GM12892 (cell line): ENCODE measurements around the gene DCDC2.
"Not testable (repeated sequence)": the region's sequence is repeated elsewhere in the genome, so short reads cannot be mapped to it uniquely, and the experiment has no call there.

Experiments
- DNase-seq: peaks from one replicate; pipeline ENCODE4 v3.0.0; 2011; ENCODE audit not compliant: insufficient read length
- FAIRE-seq: peaks from 2 replicates; lab custom pipeline; 2011; peaks lifted over from hg19 to GRCh38; lab: Jason Lieb, UNC
- POLR2A ChIP-seq: IDR thresholded peaks from 2 replicates; pipeline ENCODE4 v1.6.1; 2011; ENCODE audit warnings: low read depth, low read length, control low read depth
- POLR2AphosphoS5 ChIP-seq: IDR thresholded peaks from 2 replicates; pipeline ENCODE4 v1.6.1; 2011; ENCODE audit warnings: low read depth, low read length, control low read depth
- TAF1 ChIP-seq: IDR thresholded peaks from 2 replicates; pipeline ENCODE4 v1.6.1; 2011; ENCODE audit warnings: low read depth, mild to moderate bottlenecking, control low read depth, low read length, borderline replicate concordance

Gene DCDC2

GRCh38 chr6:24273096-24273870 is 84.6 kb downstream of the DCDC2 start:
- no peak for FAIRE-seq
- DNase-seq: no peak
- TF ChIP-seq TAF1 (no peak), POLR2AphosphoS5 (no peak), POLR2A (no peak)

- no peak for FAIRE-seq
- TF ChIP-seq POLR2AphosphoS5 (no peak), POLR2A (no peak), TAF1 (no peak)
Observed at GRCh38 chr6:24272553-24272952, 85.3 kb downstream of the DCDC2 start.

GRCh38 chr6:24272148-24272547 is 85.7 kb downstream of the DCDC2 start:
- TF ChIP-seq POLR2A (no peak), TAF1 (no peak), POLR2AphosphoS5 (no peak)
- DNase-seq: no peak
- no peak for FAIRE-seq

More at GRCh38 chr6:24272553-24272952, 85.3 kb downstream of the DCDC2 start:
- DNase-seq: no peak

GRCh38 chr6:24270011-24270410 is 87.8 kb downstream of the DCDC2 start:
- TF ChIP-seq POLR2AphosphoS5 (no peak), POLR2A (no peak), TAF1 (no peak)
- DNase-seq: no peak
- no peak for FAIRE-seq

DNA sequence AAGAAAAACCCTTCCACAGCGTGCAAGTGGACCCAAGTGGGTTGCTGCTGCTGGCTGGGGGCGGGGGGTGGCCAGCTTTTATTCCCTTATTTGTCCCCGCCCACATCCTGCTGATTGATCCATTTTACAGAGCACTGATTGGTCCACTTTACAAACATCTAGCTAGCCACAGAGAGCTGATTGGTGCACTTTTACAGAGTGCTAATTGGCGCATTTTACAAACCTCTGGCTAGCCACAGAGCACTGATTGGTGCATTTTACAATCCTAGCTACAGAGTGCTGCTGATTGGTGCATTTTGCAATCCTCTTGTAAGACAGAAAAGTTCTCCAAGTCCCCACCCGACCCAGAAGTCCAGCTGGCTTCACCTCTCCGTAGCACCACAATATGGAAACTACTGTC is 99.6 kb downstream of the DCDC2 start:
- FAIRE-seq, DNase-seq: not testable (repeated sequence)

DNA sequence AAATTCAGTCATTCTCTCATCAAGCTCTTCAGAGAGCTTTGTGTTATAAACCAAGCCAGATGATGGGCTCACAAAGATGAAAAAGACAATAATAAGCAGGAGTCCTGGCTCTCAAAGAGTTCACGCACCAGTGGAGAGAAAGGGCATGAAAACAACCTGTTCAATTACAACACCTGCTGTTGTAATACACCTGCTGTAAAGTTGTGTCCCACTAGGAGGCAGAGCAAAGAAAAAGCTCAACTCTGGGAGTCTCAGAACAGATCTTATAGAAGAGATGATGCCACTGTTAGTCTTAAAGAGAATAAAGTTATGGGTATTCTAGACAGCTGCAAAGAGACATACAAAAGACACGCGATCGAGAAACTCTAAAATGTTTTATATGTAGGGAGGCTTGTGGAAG is 100.6 kb downstream of the DCDC2 start:
- TF ChIP-seq POLR2A: no peak
- no peak for TF ChIP-seq POLR2AphosphoS5
- no peak for TF ChIP-seq TAF1
- DNase-seq (no peak), FAIRE-seq (no peak)

- DNase-seq: no peak
- FAIRE-seq: no peak
Observed at GRCh38 chr6:24255676-24256075, 102.2 kb downstream of the DCDC2 start.

DNA sequence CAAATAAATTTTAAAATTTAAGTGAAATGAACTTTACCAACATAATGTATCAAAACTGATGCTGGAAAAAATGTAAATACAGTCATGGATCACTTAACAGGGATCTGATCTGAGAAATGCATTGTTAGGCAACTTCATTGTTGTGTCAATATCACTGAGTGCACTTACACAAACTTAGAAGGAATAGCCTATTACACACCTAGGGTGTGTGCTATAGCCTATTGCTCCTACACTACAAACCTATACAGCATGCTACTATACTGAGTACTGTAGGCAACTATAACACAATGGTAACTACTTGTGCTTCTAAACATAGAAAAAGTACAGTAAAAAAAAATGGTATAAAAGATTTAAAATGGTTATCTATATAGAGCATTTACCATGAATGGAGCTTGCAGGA is 104.5 kb downstream of the DCDC2 start:
- TF ChIP-seq TAF1 (no peak), POLR2A (no peak), POLR2AphosphoS5 (no peak)
- FAIRE-seq: no peak
- DNase-seq: no peak

More at GRCh38 chr6:24255676-24256075, 102.2 kb downstream of the DCDC2 start:
- TF ChIP-seq POLR2AphosphoS5 (no peak), POLR2A (no peak), TAF1 (no peak)

DNA sequence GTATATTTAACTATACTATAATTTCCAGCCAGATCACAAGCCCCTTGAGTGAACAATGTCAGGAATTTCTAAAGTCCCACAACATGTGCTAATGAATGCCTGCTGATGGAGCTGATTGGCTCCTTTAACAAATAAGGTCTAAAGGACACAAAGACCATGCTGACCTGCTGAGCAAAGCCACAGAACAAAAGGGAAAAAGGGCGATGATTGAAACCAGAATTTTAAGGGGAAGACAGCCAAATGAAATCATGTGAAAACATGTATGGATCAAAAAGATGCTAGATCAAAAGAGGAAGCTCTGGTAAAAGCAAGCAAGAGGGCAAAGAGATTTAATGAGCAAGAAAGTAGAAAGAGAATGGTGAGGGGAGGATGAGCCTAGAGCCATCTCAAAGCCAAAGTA is 105.6 kb downstream of the DCDC2 start:
- no peak for DNase-seq
- no peak for TF ChIP-seq TAF1
- TF ChIP-seq POLR2AphosphoS5: no peak
- no peak for TF ChIP-seq POLR2A
- no peak for FAIRE-seq

GRCh38 chr6:24251339-24251738 is 106.5 kb downstream of the DCDC2 start:
- no peak for FAIRE-seq

GRCh38 chr6:24249926-24250325 is 107.9 kb downstream of the DCDC2 start:
- no peak for DNase-seq
- no peak for FAIRE-seq
- TF ChIP-seq POLR2A: no peak
- no peak for TF ChIP-seq TAF1
- TF ChIP-seq POLR2AphosphoS5: no peak

More at GRCh38 chr6:24251339-24251738, 106.5 kb downstream of the DCDC2 start:
- TF ChIP-seq POLR2A (no peak), TAF1 (no peak), POLR2AphosphoS5 (no peak)
- no peak for DNase-seq

DNA sequence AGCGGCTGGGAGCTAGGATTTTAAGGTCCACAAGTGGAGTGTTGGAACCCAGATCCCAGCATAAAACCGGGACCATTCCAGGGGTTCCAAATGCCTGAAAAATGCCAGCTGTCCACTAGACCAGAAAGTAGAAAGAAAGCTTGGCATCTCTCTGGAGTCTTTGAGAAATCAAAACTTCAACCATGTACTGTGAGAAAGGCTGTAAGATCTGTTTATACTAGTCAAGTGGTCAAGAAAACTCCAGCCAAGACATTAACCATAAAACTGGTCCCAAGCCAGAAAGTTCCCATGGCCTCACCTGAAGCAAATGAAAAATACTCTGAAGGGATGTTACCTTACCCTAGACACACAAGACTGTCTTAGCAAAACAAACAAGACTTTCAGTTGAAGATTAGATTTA is 112.6 kb downstream of the DCDC2 start:
- DNase-seq (no peak), FAIRE-seq (no peak)
- TF ChIP-seq TAF1: no peak
- TF ChIP-seq POLR2AphosphoS5: no peak
- no peak for TF ChIP-seq POLR2A

DNA sequence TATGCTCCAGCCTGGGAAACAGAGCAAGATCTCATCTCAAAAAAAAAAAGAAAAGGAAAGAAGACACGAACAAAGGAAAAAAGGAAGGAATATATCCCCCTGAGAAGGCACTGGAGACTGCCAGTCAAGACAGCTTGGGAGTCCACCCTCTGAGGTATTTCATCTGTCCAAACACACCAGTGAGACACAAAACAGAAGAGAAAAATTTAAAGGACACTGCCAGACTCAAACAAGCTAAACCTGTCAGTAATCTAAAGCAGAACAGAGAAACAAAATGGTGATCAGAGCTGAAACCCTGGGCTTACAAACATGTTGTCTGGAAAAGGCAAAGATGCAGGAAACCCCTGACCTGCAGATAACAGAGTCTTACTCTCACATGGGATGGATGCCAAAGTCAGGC is 114.9 kb downstream of the DCDC2 start:
- DNase-seq: no peak
- FAIRE-seq: no peak
- TF ChIP-seq TAF1 (no peak), POLR2A (no peak), POLR2AphosphoS5 (no peak)

DNA sequence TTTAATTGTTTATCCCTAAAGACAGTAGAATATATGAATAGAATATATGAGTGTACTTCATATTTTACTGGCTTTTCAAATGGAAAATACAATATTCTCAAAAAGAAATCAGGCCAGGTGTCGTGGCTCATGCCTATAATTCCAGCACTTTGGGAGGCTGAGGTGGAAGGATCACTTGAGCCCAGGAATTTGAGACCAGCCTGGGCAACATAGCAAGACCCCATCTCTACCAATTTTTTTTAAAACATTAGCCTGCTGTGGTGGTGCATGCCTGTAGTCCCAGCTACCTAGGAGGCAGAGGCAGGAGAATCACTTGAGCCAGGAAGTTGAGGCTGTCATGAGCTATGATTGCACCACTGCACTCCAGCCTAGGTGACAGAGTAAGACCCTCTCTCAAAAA is 116.1 kb downstream of the DCDC2 start:
- not testable (repeated sequence) for DNase-seq

More for the DNA sequence above, 116.1 kb downstream of the DCDC2 start:
- not testable (repeated sequence) for FAIRE-seq
